Type B pancreatic cell (in vitro differentiated cells): ENCODE measurements around the gene FAM181A. TPM values are rescaled to one million over a fixed set of nuclear protein-coding genes. Genes with fewer than 3 reads are reported as not detected.

Source experiments
- DNase-seq: peaks from one replicate; pipeline ENCODE4 v3.0.0; 2021; ENCODE audit warnings: mixed read lengths; ENCODE audit not compliant: unreplicated experiment; ENCODE audit errors: extremely low spot score
- H3K27ac Mint-ChIP-seq: 2 replicates; pipeline ENCODE4 v1.8.0; 2021; ENCODE audit warnings: mild to moderate bottlenecking, mixed read lengths
- H3K27me3 Mint-ChIP-seq: 2 replicates; pipeline ENCODE4 v1.8.0; 2021; ENCODE audit warnings: mixed read lengths
- H3K36me3 Mint-ChIP-seq: 2 replicates; pipeline ENCODE4 v1.8.0; 2021; ENCODE audit warnings: mixed read lengths
- H3K4me1 Mint-ChIP-seq: one replicate; pipeline ENCODE4 v1.8.0; 2021; ENCODE audit warnings: mixed read lengths; ENCODE audit not compliant: unreplicated experiment
- H3K4me3 Mint-ChIP-seq: 2 replicates; pipeline ENCODE4 v1.8.0; 2021; ENCODE audit warnings: mild to moderate bottlenecking, mixed read lengths
- H3K9me3 Mint-ChIP-seq: 2 replicates; pipeline ENCODE4 v1.8.0; 2021; ENCODE audit warnings: mixed read lengths
- total RNA-seq: library from RNA; stranded (reverse); gene quantifications from 2 replicates; pipeline ENCODE4 v1.2.1, GENCODE V29; 2021; ENCODE audit warnings: low replicate concordance
- TF ChIP-seq, protein P1 (sequence below): fragments of 200-600 bp; sonication (generic); conservative IDR thresholded peaks from 2 replicates; pipeline ENCODE4 v1.5.0; 2021; ENCODE audit warnings: antibody characterized with exemption, mild to moderate bottlenecking

The FAM181A gene
- total RNA-seq, 1 donor from 2014 or later: 1.2 TPM

DNA sequence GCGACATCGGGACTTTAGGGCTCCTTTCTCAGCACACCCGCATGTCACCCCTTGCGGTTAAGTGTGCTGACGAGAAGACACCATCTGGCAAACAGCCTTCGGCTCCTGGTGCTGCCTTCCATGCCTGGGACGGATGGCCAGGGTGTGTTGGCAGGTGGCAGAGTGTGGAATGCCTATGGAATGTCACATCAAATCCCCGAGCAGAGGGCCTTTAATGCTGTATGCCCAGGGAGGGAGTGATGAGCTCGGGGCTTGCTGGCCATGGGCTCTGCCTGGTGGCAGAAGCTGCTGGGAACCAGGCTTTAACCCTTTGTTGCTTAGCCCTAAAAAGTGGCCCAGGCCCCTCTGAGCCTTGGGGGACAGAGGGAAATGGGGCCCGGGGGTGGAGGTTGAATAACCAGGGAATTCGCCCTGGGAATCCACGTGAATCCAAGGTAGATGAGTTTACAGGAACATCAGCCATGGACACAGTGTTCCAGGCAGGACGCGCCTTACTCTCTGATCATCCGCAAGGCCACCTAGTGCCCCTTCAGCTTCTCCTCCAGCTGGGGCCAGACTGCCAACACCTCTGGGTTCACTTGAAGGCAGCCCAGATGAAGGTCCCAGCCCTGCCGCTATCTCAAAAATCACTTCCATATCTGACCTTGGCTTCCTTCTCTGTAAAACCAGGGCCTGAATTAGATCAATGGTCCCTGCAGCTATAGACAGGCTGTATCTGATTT lies 17.4 kb downstream of the FAM181A start:
- peaks cover 16% of the 10 kb centered on the region for H3K27me3 Mint-ChIP-seq
- no peaks in the 10 kb centered on the region for H3K36me3 Mint-ChIP-seq
- H3K4me1 Mint-ChIP-seq: peaks cover 5% of the 10 kb centered on the region
- H3K9me3 Mint-ChIP-seq: no peaks in the 10 kb centered on the region
- TF ChIP-seq, protein P1, sequence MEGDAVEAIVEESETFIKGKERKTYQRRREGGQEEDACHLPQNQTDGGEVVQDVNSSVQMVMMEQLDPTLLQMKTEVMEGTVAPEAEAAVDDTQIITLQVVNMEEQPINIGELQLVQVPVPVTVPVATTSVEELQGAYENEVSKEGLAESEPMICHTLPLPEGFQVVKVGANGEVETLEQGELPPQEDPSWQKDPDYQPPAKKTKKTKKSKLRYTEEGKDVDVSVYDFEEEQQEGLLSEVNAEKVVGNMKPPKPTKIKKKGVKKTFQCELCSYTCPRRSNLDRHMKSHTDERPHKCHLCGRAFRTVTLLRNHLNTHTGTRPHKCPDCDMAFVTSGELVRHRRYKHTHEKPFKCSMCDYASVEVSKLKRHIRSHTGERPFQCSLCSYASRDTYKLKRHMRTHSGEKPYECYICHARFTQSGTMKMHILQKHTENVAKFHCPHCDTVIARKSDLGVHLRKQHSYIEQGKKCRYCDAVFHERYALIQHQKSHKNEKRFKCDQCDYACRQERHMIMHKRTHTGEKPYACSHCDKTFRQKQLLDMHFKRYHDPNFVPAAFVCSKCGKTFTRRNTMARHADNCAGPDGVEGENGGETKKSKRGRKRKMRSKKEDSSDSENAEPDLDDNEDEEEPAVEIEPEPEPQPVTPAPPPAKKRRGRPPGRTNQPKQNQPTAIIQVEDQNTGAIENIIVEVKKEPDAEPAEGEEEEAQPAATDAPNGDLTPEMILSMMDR: no peak
- H3K4me3 Mint-ChIP-seq: no peak overlapping the region
- DNase-seq: no peak
- no peak overlapping the region for H3K27ac Mint-ChIP-seq

- no peaks in the 10 kb centered on the region for H3K9me3 Mint-ChIP-seq
- no peak overlapping the region for H3K4me3 Mint-ChIP-seq
- no peak for DNase-seq
- H3K27me3 Mint-ChIP-seq: peaks cover 13% of the 10 kb centered on the region
- TF ChIP-seq, protein P1: no peak
- no peak overlapping the region for H3K27ac Mint-ChIP-seq
- peaks cover 5% of the 10 kb centered on the region for H3K4me1 Mint-ChIP-seq
- H3K36me3 Mint-ChIP-seq: no peaks in the 10 kb centered on the region
These were observed 17.9 kb downstream of the FAM181A start for GRCh38 chr14:93945070-93945399.

GRCh38 chr14:93946104-93946503 lies 19.0 kb downstream of the FAM181A start:
- peaks cover 6% of the 10 kb centered on the region for H3K27me3 Mint-ChIP-seq
- no peaks in the 10 kb centered on the region for H3K36me3 Mint-ChIP-seq
- no peak overlapping the region for H3K27ac Mint-ChIP-seq
- no peak overlapping the region for H3K4me3 Mint-ChIP-seq
- no peak for DNase-seq
- no peaks in the 10 kb centered on the region for H3K9me3 Mint-ChIP-seq
- TF ChIP-seq, protein P1: no peak
- H3K4me1 Mint-ChIP-seq: peaks cover 5% of the 10 kb centered on the region

DNA sequence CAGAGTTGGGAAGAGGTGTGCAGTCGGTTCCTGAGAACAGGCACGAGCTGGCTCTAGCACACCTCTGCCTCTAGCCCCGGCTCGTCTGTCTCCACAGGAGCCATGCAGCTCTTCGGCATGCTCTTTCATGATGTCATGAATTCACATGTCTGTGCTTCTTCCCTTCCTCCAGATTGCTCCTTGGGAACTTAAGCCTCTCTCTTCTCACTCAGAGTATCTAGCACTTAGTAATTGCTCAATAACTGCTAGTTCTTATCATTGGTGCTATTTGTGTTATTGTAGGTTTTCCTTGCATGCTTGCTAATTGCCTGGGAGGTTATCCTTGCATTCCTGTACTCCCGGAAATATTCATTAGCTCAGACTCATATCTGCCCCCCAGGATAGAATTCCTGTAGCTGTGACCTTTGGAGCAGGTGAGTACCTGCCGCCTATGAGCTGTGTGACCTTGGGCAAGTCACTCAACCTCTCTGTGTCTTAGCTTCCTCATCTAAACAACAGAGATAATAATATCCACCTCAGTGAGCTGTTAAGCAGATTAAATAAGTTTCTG lies 19.5 kb downstream of the FAM181A start:
- no peak for DNase-seq
- H3K36me3 Mint-ChIP-seq: no peaks in the 10 kb centered on the region
- peaks cover 6% of the 10 kb centered on the region for H3K27me3 Mint-ChIP-seq
- no peak overlapping the region for H3K4me3 Mint-ChIP-seq
- H3K27ac Mint-ChIP-seq: no peak overlapping the region
- TF ChIP-seq, protein P1: no peak
- no peaks in the 10 kb centered on the region for H3K9me3 Mint-ChIP-seq
- peaks cover 1% of the 10 kb centered on the region for H3K4me1 Mint-ChIP-seq

DNA sequence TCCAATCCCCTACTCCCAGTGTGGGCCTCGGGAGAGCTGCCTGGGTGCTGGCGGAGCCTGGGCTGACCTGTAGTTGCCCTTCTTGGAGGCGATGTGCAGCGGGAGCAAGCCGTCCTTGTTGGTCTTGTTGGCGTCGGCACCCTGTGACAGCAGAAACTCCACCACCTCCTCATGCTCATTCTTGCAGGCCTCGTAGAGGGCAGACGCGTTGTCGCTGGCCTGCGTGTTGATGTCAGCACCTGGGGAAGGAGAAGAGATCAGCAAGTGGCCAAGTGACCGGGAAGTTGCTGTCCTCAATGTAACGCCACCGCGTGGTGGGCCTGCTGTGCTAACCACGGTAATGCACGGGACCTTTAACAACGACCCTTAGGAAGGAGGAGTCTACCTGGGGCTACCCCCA lies 20.1 kb downstream of the FAM181A start:
- no peak overlapping the region for H3K27ac Mint-ChIP-seq
- no peaks in the 10 kb centered on the region for H3K9me3 Mint-ChIP-seq
- no peak overlapping the region for H3K4me3 Mint-ChIP-seq
- H3K36me3 Mint-ChIP-seq: no peaks in the 10 kb centered on the region
- TF ChIP-seq, protein P1: no peak
- no peaks in the 10 kb centered on the region for H3K4me1 Mint-ChIP-seq
- no peak for DNase-seq
- H3K27me3 Mint-ChIP-seq: peaks cover 6% of the 10 kb centered on the region
